Suppressor macrophage treated with lipopolysaccharide for 1 hour (primary cell): ENCODE data around the gene NAT8L.

Source experiments
- DNase-seq, 3 donors: peaks; one replicate each; pipeline ENCODE4 v3.0.0-alpha.2; 2020 to 2022

NAT8L gene

GRCh38 chr4:2076908-2077536 is 17.9 kb downstream of the NAT8L start:
- DNase-seq = no peak

GRCh38 chr4:2077537-2078460 is 18.7 kb downstream of the NAT8L start:
- DNase-seq = no peak

GRCh38 chr4:2078584-2078983 is 19.5 kb downstream of the NAT8L start:
- no peak for DNase-seq

DNA sequence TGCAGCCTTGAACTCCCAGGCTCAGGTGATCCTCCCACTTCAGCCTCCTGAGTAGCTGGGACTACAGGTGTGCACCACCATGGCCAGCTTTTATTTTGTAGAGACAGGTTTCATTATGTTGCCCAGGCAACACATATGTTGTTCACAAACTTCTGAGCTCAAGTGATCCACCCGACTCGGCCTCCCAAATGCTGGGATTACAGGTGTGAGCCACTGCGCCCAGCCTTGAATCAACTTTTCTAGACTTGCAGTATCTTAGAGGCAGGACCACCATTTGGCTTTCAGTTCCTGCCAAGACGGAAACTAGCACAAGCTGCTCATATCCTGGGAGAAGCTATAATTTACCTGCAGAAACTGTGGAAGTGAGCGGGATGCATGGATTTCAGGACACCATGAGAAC is 19.9 kb downstream of the NAT8L start:
- DNase-seq = no peak

DNA sequence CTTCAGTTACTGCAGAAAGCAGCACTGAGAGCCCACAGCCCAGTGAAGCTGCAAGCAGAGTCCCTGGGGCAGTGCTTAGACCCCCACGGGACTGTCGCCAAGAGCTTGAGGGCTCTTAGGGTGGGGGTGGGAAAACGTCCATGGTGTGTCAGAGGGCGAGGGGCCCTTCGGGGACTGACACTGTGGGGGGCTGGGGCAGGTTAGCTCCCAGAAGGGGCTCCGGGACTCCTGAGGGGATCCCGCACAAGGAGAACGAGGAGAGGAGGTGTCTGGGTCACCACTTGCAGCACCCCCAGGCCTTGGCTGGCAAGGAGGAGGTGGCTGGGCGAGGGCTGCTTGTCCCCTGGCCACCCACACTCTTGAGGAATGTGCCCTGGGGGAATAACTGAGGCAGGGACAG is 20.8 kb downstream of the NAT8L start:
- no peak for DNase-seq

- DNase-seq = no peak
These were observed 21.5 kb downstream of the NAT8L start for GRCh38 chr4:2080429-2081300.

GRCh38 chr4:2081540-2081939 is 22.4 kb downstream of the NAT8L start:
- DNase-seq = no peak

DNA sequence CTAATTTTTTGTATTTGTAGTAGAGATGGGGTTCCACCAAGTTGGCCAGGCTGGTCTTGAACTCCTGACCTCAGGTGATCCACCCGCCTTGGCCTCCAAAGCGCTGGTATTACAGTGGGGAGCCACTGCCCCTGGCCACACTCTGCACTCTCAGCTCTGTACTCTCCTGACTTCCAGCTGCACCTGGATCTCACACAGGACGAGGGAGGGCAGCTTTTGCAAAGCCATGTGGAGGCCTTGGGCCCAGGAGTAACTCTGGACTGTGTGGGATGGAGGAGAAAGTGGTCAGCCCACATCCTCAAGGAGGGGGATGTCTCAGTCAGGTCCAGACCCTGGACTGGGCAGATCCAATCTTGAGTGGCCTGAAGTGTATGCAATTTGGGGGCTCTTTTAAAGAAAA is 23.0 kb downstream of the NAT8L start:
- no peak for DNase-seq

GRCh38 chr4:2082627-2083026 is 23.5 kb downstream of the NAT8L start:
- DNase-seq = no peak

DNA sequence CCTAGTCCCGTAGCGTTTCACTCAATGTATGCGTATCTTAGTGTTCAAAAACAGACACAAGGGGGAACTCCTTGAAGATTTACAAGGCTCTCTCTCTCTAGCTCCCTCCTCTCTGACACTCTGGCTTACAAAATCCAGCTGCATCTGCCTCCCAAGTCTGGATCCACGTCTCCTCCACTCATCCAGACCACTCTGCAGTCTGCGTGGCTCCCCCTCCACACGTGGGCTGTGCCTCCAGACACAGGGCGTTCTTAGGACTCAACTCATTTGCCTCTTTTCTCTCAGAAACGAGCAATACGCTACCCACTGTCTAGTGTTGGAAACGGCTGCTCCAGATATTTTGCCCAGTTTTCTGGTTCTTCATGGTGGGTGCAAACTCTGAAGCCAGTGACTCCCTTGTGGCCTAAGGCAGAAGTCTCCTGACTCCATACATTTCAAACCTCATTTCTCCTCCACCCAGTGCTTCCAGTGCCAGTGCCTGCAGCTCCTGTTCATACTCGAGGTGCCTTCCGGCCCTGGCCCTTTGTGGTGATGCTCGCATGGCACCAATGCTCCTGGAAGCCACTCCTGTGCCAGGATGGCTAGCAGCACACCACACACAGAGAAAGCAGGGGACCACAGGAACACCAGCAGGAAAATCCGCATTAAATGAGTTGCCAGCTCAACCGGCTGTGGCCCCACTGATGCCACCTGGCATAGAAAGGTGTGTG is 24.1 kb downstream of the NAT8L start:
- no peak for DNase-seq

GRCh38 chr4:2083826-2084160 is 24.7 kb downstream of the NAT8L start:
- no peak for DNase-seq

GRCh38 chr4:2084316-2084715 is 25.2 kb downstream of the NAT8L start:
- no peak for DNase-seq

DNA sequence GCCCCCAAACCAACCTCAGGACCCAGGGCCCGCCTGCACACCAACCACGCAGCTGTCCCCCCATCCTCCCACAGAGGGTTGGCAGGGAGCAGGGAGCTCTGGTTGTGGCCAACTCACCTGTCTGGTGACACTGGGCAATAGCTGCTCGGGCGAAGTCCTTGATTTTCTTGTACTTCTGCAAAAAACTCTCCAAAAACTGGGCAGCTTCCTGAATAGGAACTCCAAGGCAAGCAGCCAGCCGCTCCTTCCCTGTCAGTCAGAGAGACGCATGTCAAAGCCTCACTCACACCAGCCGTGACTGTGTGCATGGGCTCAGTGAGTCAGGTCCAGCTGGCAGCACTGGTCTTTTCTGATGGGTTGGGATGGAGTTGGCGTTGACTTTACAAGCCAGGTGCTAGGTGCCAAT is 26.4 kb downstream of the NAT8L start:
- DNase-seq = no peak

DNA sequence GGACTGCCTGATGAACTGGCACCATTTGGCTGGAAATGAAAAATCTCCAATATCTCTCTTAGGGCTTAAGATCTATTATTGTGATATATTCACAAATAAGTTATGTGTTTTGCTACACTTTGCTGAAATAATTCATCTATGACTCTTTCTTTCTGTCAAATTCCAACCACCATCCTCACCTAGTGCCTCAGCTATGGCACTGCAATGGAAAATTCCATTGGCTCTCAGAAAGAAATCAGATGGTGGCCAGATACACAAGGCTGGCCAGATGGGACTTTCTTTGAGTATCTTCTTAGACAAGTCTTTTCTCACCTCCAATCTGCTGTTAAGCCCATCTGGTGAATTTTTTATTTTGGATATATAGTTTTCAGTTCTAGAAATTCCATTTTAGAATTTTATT is 28.0 kb downstream of the NAT8L start:
- no peak for DNase-seq

GRCh38 chr4:2089222-2089621 is 30.1 kb downstream of the NAT8L start:
- no peak for DNase-seq

DNA sequence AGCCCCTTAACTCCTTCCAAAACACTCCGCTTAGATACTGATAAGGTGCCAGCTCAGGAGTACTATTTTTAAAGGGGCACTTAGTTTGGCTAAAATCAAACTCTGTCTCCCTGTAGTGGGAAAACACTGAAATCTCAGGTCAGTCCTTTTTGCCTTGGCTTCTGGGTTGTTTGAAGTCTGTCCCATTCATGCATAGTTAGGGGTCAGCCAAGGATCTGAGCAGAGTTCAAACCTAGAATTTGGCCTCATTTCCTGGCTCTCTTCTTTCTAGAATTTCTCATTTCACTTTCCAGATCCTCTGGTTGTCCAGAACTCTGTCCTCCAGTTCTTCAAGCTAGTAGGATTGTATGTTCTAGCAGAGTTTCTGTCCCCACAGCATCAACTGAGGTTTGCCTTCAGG is 31.5 kb downstream of the NAT8L start:
- no peak for DNase-seq

GRCh38 chr4:2091990-2092668 is 33.0 kb downstream of the NAT8L start:
- DNase-seq = no peak

- DNase-seq = no peak
These were observed 33.5 kb downstream of the NAT8L start for GRCh38 chr4:2092669-2093053.

DNA sequence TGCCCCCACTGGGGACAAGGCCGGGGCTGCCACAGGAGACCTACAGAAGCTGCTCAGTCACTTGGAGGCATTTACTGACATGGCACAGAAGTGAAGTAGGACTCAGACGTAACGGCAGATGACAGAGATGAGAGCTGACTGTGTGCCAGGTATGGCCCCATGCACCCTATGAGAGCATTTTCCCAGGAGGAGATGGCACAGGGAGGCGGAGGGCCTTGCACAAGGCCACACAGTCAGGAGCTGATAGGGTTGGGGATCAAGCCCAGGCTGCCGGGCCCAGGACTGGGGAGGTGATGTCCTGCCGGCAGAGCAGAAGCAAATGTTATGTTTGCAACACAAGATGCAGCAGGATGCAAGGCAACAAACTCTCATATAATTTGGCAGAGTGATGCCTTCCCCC is 34.1 kb downstream of the NAT8L start:
- no peak for DNase-seq

DNA sequence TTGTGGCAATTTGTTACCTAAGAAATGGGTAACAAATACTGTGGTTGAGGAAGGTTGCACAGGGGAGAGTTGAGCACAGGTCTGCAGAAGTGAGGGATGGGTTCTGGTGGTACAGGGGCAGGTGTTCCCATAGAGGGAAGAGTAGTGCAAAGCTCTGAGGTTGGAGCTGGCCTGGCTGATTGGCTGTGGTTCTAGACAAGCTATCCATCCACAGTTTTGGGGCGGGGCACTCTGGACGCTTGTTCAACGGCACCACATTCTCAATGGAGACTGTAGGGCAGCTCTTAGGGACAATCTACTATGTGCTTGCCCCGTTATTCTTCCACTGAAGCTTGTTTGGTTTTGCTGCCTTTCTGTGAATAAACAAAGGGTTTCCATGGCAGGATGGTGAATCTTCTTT is 35.4 kb downstream of the NAT8L start:
- no peak for DNase-seq

GRCh38 chr4:2095236-2096072 is 36.3 kb downstream of the NAT8L start:
- DNase-seq = no peak
